HG03469 (cell line): ENCODE data around the gene KRT84.

Experiments
- ATAC-seq: cut with Tn5 transposase; IDR thresholded peaks from one replicate; pipeline ENCODE4 v1.9.1; 2021; ENCODE audit warnings: mild to moderate bottlenecking, moderate library complexity, moderate number of reproducible peaks; ENCODE audit not compliant: unreplicated experiment

KRT84 gene

DNA sequence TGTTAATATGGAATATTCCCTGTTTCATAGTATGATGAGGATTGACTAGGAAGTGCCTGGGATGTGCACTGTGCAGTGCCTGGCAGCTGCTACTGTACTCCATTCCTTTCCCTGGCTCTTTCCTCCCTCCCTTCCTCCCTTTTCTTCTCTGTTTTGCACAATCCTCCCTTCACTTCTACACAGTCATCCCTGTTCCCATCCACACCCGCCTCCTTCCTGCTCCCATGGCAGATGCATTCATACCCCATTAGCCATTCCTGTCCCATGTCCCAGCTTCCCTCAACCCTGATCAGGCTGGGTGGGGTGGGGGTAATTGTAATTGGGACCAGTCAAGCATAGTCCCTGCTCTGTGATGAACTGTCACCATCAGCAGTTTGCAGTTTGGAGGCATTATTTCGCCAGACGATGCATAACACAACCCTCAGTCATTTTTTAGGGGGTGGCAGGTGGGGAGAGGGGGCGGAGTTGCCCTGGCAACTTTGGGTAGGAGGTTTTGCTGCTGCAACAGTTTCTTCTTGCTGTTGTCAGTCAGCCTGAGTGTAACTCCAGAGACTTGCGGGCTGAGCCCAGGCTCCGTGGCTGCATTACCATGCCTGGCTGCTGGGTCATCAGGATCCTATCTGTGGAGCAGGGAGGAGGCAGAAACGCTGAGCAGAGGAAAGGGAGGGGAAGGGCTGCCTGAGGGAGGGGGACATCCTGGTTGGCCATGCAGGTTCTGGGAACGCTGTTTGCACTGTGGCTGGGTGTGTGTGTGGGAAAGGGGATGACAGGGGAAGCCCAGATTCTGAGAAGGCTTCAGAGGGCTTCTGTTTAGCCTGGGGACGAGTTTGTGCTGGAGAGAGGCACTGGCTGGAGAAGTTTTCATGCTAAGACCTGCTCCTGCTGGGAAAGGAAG, 4.1 kb upstream of the KRT84 start:
- ATAC-seq, result no peak

DNA sequence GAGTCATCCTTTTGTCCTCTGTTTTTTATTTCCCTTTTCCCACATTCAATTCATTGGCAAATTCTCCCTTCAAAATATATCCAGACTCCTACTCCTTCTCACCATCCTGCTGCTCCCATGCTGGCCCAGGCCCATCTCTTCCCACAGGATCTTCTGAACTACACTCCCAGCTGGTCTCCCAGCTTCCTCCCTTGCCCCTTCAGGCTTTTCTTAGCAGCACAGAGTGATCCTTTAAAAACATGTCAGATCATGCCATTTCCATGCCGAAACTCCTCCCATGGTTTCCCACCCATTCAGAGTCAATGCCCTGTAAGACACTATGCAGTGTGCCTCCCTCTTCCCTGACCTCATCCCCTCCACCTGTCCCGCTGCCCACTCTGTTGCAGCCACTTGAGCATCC, 2.4 kb upstream of the KRT84 start:
- no peak for ATAC-seq

DNA sequence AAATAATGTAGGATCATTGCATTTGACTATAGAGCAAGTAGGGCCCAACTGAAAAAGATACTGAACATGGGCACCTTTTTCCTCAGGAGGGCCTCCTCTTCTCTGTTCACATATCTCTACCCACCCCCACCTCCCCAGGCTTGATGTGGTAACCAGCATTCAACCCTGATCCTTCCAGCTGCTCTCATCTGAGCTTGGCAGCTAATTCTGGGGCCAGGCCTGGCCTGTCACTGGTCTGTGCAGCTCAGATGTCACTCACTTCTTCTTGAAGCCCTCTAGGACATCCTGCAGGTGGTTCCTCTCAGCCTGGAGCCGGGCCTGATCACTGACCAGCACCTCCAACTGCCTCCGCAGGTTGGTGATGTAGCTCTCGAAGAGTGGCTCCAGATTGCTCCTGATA, 2.1 kb downstream of the KRT84 start:
- no peak for ATAC-seq

DNA sequence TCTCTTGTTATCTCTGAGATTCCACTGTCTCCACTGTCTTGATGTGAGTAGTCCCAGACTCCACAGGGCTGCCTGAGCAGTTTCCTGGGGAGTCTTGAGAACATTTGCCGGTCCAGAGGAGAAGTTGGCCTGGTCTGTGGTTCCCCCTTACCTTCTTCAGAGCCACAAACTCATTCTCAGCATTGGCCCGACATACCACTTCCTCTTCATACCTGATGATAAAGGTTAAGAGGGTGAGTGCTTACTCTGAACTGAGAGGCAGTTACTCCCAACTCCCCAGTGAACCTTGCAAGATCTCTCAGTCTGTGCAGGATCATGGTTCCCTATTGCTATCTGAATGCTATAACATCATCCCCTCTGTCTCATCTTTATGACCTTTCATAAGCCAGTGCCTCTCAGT, 2.6 kb downstream of the KRT84 start:
- ATAC-seq, result no peak

DNA sequence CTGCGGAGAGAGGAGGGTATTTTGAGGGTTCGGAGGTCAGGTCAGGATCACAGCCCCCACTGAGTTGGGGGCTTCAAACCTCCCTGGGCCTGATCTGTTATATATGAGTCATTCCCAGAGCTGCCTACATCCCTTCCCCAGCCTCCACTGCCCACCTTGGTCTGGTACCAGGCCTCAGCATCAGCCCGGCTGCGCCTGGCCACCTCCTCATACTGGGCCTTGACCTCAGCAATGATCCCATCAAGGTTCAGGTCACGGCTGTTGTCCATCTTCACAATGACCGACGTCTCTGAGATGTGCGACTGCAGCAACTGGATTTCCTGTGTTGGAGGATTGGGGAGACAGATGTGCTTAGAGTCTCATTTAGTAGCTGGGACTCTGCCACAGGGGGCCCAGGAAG, 4.2 kb downstream of the KRT84 start:
- ATAC-seq, result no peak

DNA sequence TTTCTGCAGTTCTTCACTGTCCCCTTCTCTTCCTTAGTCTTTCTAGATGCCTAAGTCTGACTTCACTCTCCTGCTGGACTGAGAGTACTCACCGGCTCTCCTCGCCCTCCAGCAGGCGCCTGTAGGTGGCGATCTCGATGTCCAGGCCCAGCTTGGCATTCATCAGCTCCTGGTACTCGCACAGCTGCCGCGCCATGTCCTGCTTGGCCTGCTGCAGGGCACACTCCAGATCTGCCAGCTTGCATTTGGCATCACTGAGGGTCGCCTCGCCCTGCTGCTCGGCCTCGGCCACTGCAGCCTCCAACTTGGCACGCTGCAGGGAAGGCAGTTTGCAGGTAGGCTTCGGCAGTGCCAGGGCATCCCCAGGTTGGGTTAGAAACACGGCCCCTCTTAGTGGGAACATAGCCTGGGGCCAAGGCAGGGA, 5.2 kb downstream of the KRT84 start:
- ATAC-seq, result no peak

DNA sequence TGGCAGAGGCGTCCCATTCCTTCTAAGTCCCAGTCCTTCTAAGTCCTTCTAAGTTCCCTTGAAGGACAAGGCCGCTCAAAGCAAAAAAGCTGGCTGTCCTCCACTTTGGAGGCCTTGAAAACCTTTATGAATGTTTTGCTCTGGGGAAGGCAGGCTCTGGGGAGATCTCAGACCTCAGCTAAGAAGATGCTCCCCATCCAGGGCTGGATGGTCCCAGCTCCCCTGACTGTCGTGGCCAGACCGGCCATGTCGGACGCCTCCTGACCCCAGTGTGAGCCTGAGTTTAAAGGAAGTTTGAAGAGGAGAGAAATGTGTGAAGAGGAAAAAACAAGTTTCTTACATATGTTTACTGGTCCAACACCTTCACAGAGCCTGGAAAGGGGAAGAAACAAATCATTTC, 5.9 kb downstream of the KRT84 start:
- no peak for ATAC-seq

DNA sequence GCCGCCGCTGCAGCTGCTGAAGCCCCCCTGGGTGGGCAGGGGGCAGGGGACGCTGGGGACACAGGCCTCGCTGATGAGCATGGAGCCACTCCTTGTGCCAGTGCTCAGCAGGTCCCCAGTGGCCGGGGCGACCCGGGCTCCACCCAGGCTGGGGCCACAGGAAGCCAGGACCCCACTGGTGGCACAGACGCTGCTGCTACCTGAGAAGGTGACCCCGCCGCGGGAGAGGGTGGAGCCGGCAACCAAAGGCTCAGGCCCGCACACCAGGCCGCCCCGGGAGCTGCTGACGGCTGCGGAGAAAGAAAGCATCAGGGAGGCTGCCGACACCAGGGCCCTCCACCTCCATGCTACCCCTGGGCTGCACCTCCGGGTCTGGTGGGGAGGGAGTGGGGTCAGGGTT, 7.4 kb downstream of the KRT84 start:
- no peak for ATAC-seq

DNA sequence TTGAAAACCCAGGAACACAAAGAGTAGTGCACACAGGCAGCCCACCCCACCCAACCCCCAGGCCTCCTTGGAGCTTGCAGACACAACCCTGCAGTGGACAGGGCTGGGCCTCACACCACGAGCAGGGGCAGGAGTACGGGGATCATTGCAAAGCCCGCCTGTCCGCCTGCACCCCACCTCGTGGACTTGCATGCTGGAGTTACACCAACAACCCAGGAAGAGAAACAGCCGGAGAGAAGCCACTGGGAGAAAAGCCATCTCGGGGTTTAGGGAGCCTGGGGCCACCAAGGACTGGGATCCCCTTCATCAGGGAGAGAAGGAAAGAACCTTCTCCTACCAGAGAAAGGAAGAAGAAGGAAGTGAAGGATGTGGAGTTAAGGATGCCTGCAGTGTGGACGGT, 8.2 kb downstream of the KRT84 start:
- no peak for ATAC-seq

DNA sequence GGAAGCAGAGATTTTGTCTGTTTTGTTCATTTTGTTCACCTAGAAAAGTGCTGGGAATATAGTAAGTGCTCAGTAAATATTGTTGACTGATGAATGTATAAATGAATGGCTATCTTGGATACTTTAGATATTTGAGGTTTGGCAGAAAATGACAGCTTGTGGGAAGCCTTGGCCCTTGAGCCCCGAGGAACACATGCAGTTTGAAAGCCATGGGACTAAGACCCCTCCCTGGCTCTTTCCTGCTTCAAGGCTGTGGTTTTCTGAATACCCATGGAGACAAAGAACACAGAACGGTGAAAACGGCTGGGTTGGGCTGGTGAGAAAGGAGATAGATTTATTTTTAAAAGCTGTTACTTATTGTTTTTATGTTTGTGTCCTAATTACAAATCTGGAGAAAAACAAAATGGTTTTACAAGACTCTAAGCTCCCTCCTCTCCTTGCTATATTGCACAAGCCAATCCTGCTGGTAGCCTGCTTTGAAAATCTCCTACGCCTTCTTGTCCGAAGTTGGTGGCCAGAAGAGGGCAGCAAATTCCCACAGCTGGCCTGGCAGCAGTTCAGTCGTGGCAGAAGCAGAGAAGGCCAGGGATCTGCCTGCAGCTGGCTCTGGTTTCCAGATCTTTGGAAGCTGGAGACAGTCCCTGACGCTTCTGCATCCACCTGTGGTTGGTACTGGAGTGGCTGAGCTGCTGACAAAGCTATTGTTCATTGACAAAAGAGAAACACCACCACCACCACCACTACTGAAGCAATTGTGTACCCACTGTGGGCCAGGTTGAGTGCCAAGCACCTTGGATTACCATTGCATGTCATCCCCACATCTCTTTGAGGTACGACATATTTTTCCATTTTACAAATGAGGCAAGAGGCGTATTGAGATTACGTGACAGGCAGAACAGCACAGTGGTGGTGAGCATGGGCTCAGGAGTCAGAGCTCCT, 13.0 kb downstream of the KRT84 start:
- no peak for ATAC-seq

DNA sequence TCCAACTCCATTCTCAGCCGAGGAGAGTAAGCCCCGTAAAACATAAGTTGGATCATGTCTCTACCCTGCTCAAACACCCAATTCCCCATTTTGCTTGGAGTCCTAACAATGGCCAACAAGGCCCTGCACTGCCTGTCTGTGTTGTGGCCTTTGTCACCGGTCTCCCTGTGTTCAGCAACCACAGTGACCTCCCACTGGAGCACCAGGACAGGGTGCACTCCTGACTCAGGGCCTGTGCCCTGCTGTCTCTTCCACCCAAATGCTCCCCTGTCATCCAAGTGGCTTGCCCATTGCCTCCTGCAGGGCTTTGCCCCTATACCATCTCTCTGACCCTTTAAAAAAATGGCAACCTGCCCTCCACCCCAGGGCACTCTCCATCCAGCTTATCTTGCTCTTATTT, 13.7 kb downstream of the KRT84 start:
- ATAC-seq, result no peak

DNA sequence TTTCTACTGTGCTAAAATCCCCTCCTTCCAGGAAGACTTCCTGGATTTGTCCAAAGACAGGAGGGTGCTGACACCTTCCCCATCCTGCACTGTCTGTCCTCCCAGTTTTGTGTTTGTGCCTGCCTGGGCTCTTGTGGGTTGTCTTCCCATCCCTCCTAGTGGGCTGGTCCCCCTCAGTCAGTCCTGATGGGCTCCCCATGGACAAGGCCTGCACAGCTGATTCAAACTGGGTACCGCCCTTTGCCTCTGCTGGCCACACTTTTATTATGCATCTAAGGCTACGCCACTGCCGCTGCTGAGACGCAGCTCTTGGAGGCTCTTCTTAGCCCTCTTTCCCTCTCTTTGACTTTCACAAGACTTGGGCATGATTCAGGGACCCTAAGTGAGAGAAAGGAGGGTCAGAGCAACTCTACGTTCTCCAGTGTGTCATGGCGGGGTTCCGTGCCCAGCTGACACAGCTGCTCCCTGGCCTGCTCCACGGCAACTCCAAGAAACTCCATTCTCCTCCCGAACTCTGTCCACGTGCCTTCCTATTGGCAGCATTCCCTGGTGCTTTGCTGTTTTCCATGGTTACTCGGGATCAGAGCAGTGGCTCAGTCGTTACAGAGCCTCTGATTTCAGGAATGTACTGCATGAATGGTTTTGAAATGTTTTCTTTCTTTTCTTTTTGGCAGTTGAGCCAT, 14.4 kb downstream of the KRT84 start:
- no peak for ATAC-seq

DNA sequence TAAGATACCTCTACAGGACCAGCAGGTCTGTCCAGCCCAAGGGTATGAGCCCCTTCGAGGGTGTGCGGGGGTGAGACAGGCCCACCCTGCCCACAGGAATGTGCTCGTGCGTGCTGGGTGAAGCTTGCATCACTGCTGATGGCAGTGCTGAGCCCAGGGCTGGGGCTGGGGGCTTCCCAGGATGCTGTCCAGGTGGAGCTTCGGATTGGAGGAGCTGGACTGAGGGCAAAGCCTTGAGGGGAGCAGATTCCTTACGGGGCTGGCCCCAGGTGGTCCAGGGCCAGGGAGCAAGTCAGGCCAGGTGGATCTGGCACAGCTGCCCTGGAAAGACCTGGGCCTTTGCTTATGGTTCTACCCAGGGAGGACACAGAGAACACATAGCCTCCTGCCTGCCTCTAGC, 15.6 kb downstream of the KRT84 start:
- ATAC-seq, result no peak

DNA sequence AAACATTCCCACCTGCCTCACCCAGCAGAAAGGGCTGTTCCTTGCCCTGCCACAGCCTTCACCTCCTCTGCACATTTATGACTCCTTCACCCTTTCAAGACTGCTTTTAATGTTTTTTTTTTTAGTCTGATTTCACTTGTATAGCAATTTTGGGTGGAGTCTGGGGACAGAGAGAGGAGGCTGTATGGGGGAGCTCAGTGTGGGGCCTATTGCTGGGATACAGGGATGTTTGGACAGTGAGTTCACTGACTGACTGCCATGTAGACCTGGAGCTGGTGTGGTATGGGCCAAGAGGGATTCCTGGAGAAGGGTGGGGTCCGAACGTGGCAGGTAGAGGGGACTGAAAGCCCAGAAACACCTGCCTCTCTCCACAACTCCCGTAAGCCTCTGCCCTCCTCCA, 16.2 kb downstream of the KRT84 start:
- ATAC-seq, result no peak

DNA sequence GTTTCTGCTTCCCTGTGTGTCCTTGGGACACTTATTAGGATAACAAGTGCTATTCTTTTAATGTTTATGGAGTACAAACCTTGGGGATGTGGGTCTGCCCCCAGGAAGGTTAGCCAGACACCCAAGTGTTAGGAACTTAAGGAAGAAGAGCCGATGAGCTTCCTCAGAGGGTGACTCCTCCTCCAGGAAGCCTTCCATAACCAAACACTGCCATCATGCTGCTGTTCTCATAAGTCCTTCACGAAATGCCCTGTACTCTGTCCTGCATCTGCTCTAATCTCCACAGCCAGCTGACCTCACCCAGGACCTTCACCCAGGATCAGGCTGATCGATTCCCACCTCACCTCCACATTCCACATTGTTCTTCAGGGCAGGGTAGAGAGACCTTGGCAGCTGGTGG, 16.9 kb downstream of the KRT84 start:
- no peak for ATAC-seq

DNA sequence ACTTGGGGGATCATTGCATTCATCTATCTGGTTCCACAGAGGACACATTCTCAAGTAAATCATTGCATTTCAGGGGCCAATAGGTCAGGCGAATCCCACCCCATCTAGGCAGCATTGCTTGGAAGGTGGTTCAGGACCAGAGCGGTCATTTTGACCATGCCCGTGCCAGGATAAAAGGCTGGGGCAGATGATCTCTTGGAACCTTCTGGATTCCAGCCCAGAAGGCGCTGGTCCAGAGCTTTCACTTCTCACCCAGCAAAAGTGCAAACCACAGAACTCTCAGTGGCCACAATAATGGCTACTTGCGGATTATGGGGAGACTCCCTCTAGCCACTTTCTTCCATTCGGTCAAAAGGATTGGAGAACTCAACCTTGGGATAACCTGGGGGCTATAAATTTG, 17.6 kb downstream of the KRT84 start:
- no peak for ATAC-seq

DNA sequence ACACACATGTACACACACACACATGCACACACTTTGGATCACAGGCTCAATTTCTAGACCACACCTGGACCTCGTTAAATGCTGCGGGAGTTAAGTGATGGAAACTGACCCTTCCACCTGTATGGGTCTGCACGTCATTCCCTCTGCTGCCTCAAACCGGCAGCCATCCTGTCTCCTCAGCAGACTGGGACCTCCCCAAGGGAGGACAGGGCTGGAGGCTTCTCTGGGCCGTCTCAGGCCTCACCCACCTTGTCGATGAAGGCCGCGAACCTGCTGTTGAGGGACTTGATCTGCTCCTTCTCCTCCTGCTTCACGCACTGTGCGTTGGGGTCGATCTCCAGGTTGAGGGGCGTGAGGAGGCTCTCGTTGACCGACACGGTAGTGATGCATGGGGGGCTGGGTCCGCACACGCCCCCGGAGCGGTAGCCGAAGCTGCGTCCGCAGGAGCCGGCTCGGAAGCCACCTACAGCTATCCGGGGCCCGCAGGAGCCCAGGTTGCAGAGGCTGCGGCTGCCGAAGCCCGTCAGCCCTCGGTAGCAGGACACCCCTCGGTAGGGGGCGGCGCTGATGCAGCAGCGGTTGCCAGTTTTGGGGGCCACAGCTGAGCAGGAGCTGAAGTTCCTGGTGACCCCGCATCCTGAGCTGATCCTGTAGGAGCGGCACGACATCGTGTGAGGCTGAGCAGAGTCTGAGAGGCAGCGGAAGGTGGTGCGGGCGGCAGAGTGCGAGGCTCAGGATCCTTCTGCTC, 18.5 kb downstream of the KRT84 start, which contains the start of gene KRT85:
Gene KRT85 (minus strand): TSS at position 744 of the 748 bp plus-strand sequence. CDS start 76 bp downstream, at position 668.
- ATAC-seq, result no peak

DNA sequence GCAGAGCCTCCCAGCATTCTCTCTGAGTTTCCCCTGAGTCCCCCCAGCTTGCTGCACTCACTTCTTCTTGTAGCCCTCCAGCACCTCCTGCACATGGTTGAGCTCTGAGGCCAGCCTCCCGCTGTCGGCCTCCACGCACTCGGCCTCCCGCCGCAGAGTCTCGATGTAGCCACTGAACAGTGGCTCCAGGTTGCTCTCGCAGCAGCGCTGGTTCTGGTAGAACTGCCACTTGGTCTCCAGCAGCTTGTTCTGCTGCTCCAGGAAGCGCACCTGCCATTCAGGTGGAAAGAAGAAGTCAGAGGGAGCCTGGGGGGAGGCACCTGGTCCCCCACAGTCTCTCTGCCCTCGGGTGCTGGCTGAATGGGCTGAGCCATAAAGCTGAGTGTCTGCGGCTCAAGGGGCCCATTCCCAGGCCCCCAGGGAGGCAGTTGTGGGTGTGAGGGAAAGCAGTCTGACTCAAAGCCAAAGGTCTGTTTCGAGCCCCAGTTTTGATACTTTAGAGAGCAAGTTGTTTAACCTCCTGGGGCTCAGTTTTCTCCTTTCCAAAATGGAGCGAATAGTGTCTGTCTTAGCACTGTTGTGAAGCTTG, 20.5 kb downstream of the KRT84 start:
- ATAC-seq, result no peak

DNA sequence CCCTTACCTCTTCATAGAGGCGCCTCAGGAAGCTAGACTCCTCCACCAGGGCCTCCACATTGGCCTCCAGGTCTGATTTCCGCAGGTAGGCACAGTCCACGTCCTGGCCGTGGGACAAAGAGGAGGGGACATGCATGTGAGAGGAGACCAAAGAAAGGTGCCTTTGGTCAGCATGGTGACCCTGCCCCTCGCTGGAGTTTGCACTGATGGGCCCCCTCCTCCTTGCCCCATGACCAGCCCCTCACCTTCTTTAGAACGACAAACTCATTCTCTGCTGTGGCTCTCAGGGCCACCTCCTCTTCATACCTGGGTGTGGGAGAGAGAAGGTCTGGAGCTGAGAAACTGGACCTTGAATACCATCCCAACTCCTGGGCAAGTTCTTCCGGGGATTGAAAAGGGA, 21.4 kb downstream of the KRT84 start:
- ATAC-seq, result no peak

DNA sequence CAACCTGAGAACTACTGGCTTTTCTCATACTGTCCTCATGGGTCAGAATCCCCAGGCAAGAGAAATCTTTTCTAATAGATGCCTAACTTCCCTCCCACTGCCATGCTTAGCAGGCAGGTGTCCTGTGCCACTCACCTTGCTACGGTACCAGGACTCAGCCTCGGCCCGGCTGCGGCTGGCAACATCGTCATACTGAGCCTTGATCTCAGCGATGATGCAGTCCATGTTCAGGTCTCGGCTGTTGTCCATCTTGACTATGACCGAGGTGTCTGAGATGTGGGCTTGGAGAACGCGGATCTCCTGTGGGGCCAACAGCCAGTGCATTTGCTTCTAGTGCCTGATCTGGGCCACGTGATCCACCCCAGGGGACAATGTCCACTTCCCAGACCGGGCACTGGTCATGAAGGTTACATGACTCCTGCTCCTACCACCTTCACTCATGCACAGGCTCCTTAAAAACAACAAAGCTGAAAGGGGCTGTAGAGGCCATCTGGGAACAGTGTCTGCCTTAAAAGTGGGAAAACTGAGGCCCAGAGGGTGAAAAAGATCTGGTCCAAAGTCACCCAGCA, 22.3 kb downstream of the KRT84 start:
- ATAC-seq, result no peak
